Dendritic cell treated with granulocyte-macrophage colony-stimulating factor and Interleukin-4, amounts not matched to agents 40 ng/mL and 50 ng/mL, for 4 days (primary cell): ENCODE measurements around the gene PXN.
"Not testable (repeated sequence)": the region's sequence is repeated elsewhere in the genome, so short reads cannot be mapped to it uniquely, and the experiment has no call there.

Source experiments
- H3K27ac Mint-ChIP-seq: one replicate; pipeline ENCODE4 v1.8.0; 2022; ENCODE audit warnings: mild to moderate bottlenecking, mixed read lengths
- H3K27me3 Mint-ChIP-seq: one replicate; pipeline ENCODE4 v1.8.0; 2022; ENCODE audit warnings: mild to moderate bottlenecking, mixed read lengths
- H3K36me3 Mint-ChIP-seq: one replicate; pipeline ENCODE4 v1.8.0; 2022; ENCODE audit warnings: low read depth, mixed read lengths
- H3K4me1 Mint-ChIP-seq: one replicate; pipeline ENCODE4 v1.8.0; 2022; ENCODE audit warnings: low read depth, mixed read lengths
- H3K4me3 Mint-ChIP-seq: one replicate; pipeline ENCODE4 v1.8.0; 2022; ENCODE audit warnings: mild to moderate bottlenecking, moderate library complexity, mixed read lengths
- H3K9me3 Mint-ChIP-seq: one replicate; pipeline ENCODE4 v1.8.0; 2022; ENCODE audit warnings: mixed read lengths
- intact Hi-C: fragments of 100-400 bp; cut with micrococcal nuclease; formaldehyde crosslinking; loops from one replicate; pipeline ENCODE4 v1.15.0; 2022

Gene PXN

GRCh38 chr12:120207227-120207626 lies 58.3 kb downstream of the PXN start:
- H3K27ac Mint-ChIP-seq, result no peak overlapping the region
- H3K4me1 Mint-ChIP-seq, result peaks cover 13% of the 10 kb centered on the region
- H3K27me3 Mint-ChIP-seq, result no peaks in the 10 kb centered on the region
- intact Hi-C loops, result no loop called here
- peaks cover 46% of the 10 kb centered on the region for H3K36me3 Mint-ChIP-seq
- H3K4me3 Mint-ChIP-seq, result no peak overlapping the region
- H3K9me3 Mint-ChIP-seq, result no peaks in the 10 kb centered on the region

GRCh38 chr12:120206781-120207180 lies 58.7 kb downstream of the PXN start:
- H3K27ac Mint-ChIP-seq, H3K9me3 Mint-ChIP-seq, H3K27me3 Mint-ChIP-seq, H3K4me3 Mint-ChIP-seq, intact Hi-C loops: not testable (repeated sequence)
- peaks cover 42% of the 10 kb centered on the region for H3K36me3 Mint-ChIP-seq
- H3K4me1 Mint-ChIP-seq, result peaks cover 13% of the 10 kb centered on the region

- Mint-ChIP-seq H3K4me3 (no peak overlapping the region), H3K27ac (no peak overlapping the region), H3K36me3 (peaks cover 39% of the 10 kb centered on the region), H3K27me3 (no peaks in the 10 kb centered on the region), H3K4me1 (peaks cover 8% of the 10 kb centered on the region), H3K9me3 (no peaks in the 10 kb centered on the region)
- intact Hi-C loops, result no loop called here
Measured at GRCh38 chr12:120206228-120206627, 59.3 kb downstream of the PXN start.

- no peak overlapping the region for H3K27ac Mint-ChIP-seq
- intact Hi-C loops, result no loop called here
- H3K4me1 Mint-ChIP-seq, result peaks cover 15% of the 10 kb centered on the region
- no peaks in the 10 kb centered on the region for H3K9me3 Mint-ChIP-seq
- peaks cover 40% of the 10 kb centered on the region for H3K36me3 Mint-ChIP-seq
- no peaks in the 10 kb centered on the region for H3K27me3 Mint-ChIP-seq
- H3K4me3 Mint-ChIP-seq, result no peak overlapping the region
Measured at GRCh38 chr12:120204171-120204570, 61.4 kb downstream of the PXN start.

GRCh38 chr12:120200364-120200800 lies 65.1 kb downstream of the PXN start:
- intact Hi-C loops, result loop anchor here (2.0 kb wide), 1 partner anchor 64 kb away; the partner anchor contains the start of gene PXN
- Mint-ChIP-seq H3K4me1 (peaks cover 45% of the 10 kb centered on the region), H3K27me3 (no peaks in the 10 kb centered on the region), H3K4me3 (peak overlapping the region; percentile 91), H3K36me3 (peaks cover 55% of the 10 kb centered on the region), H3K9me3 (no peaks in the 10 kb centered on the region), H3K27ac (peak overlapping the region; percentile 97)

- intact Hi-C loops, result loop anchor here (2.0 kb wide), 1 partner anchor 65 kb away; the partner anchor contains the start of gene PXN
- H3K4me1 Mint-ChIP-seq, result peaks cover 51% of the 10 kb centered on the region
- no peaks in the 10 kb centered on the region for H3K27me3 Mint-ChIP-seq
- peak overlapping the region; percentile 91 for H3K4me3 Mint-ChIP-seq
- peaks cover 55% of the 10 kb centered on the region for H3K36me3 Mint-ChIP-seq
- H3K27ac Mint-ChIP-seq, result peak overlapping the region; percentile 97
- H3K9me3 Mint-ChIP-seq, result no peaks in the 10 kb centered on the region
Measured at GRCh38 chr12:120199595-120200306, 65.8 kb downstream of the PXN start.

GRCh38 chr12:120199025-120199424 lies 66.5 kb downstream of the PXN start:
- intact Hi-C loops, result no loop called here
- peak overlapping the region; percentile 97 for H3K27ac Mint-ChIP-seq
- no peaks in the 10 kb centered on the region for H3K9me3 Mint-ChIP-seq
- H3K36me3 Mint-ChIP-seq, result peaks cover 55% of the 10 kb centered on the region
- H3K4me3 Mint-ChIP-seq, result peak overlapping the region; percentile 70
- peaks cover 51% of the 10 kb centered on the region for H3K4me1 Mint-ChIP-seq
- H3K27me3 Mint-ChIP-seq, result no peaks in the 10 kb centered on the region

GRCh38 chr12:120197542-120197887 lies 68.0 kb downstream of the PXN start:
- Mint-ChIP-seq H3K4me3 (no peak overlapping the region), H3K4me1 (peaks cover 59% of the 10 kb centered on the region)
- intact Hi-C loops, result no loop called here

GRCh38 chr12:120196817-120197541 lies 68.6 kb downstream of the PXN start:
- H3K27me3 Mint-ChIP-seq, H3K9me3 Mint-ChIP-seq, intact Hi-C loops, H3K27ac Mint-ChIP-seq, H3K4me3 Mint-ChIP-seq: not testable (repeated sequence)
- Mint-ChIP-seq H3K36me3 (peaks cover 61% of the 10 kb centered on the region), H3K4me1 (peaks cover 60% of the 10 kb centered on the region)

More at GRCh38 chr12:120197542-120197887, 68.0 kb downstream of the PXN start:
- Mint-ChIP-seq H3K27ac (no peak overlapping the region), H3K27me3 (no peaks in the 10 kb centered on the region), H3K9me3 (no peaks in the 10 kb centered on the region), H3K36me3 (peaks cover 56% of the 10 kb centered on the region)

- peaks cover 64% of the 10 kb centered on the region for H3K36me3 Mint-ChIP-seq
- H3K4me1 Mint-ChIP-seq, result peaks cover 62% of the 10 kb centered on the region
- H3K27ac Mint-ChIP-seq, result no peak overlapping the region
- H3K9me3 Mint-ChIP-seq, result no peaks in the 10 kb centered on the region
- H3K4me3 Mint-ChIP-seq, result no peak overlapping the region
- no peaks in the 10 kb centered on the region for H3K27me3 Mint-ChIP-seq
- intact Hi-C loops, result no loop called here
Measured at GRCh38 chr12:120196363-120196762, 69.2 kb downstream of the PXN start.

GRCh38 chr12:120194534-120195395 lies 70.8 kb downstream of the PXN start, which contains the start of gene GCN1:
TSS of gene GCN1 (minus strand) at chr12:120194715. CDS start at chr12:120194697, 18 bp downstream.
- Mint-ChIP-seq H3K27me3 (no peaks in the 10 kb centered on the region), H3K27ac (peak within 1 kb of the TSS; percentile 89), H3K36me3 (peaks cover 59% of the 10 kb centered on the region), H3K9me3 (no peaks in the 10 kb centered on the region), H3K4me1 (peaks cover 58% of the 10 kb centered on the region), H3K4me3 (peak within 1 kb of the TSS; percentile 76)
- intact Hi-C loops, result no loop called here

GRCh38 chr12:120194226-120194533 lies 71.3 kb downstream of the PXN start:
- H3K36me3 Mint-ChIP-seq, result peaks cover 60% of the 10 kb centered on the region
- peak overlapping the region; percentile 76 for H3K4me3 Mint-ChIP-seq
- H3K27ac Mint-ChIP-seq, result peak overlapping the region; percentile 89
- intact Hi-C loops, result no loop called here
- H3K27me3 Mint-ChIP-seq, result no peaks in the 10 kb centered on the region
- H3K9me3 Mint-ChIP-seq, result no peaks in the 10 kb centered on the region
- peaks cover 54% of the 10 kb centered on the region for H3K4me1 Mint-ChIP-seq

- H3K4me3 Mint-ChIP-seq, H3K9me3 Mint-ChIP-seq, intact Hi-C loops, H3K27me3 Mint-ChIP-seq, H3K27ac Mint-ChIP-seq: not testable (repeated sequence)
- Mint-ChIP-seq H3K36me3 (peaks cover 60% of the 10 kb centered on the region), H3K4me1 (peaks cover 45% of the 10 kb centered on the region)
Measured at GRCh38 chr12:120193286-120193685, 72.2 kb downstream of the PXN start.

- Mint-ChIP-seq H3K27me3 (no peaks in the 10 kb centered on the region), H3K4me1 (peaks cover 40% of the 10 kb centered on the region), H3K4me3 (no peak overlapping the region), H3K9me3 (no peaks in the 10 kb centered on the region), H3K27ac (no peak overlapping the region), H3K36me3 (peaks cover 60% of the 10 kb centered on the region)
- intact Hi-C loops, result no loop called here
Measured at GRCh38 chr12:120190985-120191480, 74.5 kb downstream of the PXN start.
